ENCODE results near the gene FMO4. TPM values are rescaled to one million over a fixed set of nuclear protein-coding genes. Genes with fewer than 3 reads are reported as not detected.
"Not testable (repeated sequence)": the region's sequence is repeated elsewhere in the genome, so short reads cannot be mapped to it uniquely, and the experiment has no call there.

Gene FMO4
- total RNA-seq, 1 experiment from 2014 or later: 0.63 TPM

- Mint-ChIP-seq H3K36me3 (ENCODE audit: insufficient read depth, unreplicated experiment) (no peaks in the 10 kb centered on the region), H3K27ac (ENCODE audit: low read depth, unreplicated experiment) (no peak overlapping the region), H3K9me3 (ENCODE audit: unreplicated experiment) (no peaks in the 10 kb centered on the region), H3K4me3 (ENCODE audit: unreplicated experiment) (no peak overlapping the region), H3K4me1 (ENCODE audit: insufficient read depth, unreplicated experiment) (no peaks in the 10 kb centered on the region), H3K27me3 (ENCODE audit: insufficient read depth, unreplicated experiment) (no peaks in the 10 kb centered on the region)
- CTCF ChIA-PET: interaction anchor here (0.7 to 1.1 kb wide), 2 partner anchors 31 to 301 kb away, joined by 3 read pairs; no protein-coding TSS in a partner anchor
- no TSS peak for BruUV-seq (replicated peaks)
- POLR2A ChIA-PET: no interaction called here
- intact Hi-C loops (cut with micrococcal nuclease): no loop called here
- no peak for TF ChIP-seq CTCF (IDR thresholded peaks at IDR 0.05; ENCODE audit: unreplicated experiment)
- DNase-seq (ENCODE audit: unreplicated experiment): no peak
Measured at GRCh38 chr1:171381866-171382210, 67.9 kb downstream of the FMO4 start.

- no peak for TF ChIP-seq CTCF (IDR thresholded peaks at IDR 0.05; ENCODE audit: unreplicated experiment)
- ChIA-PET CTCF (interaction anchor here (0.7 to 1.2 kb wide), 3 partner anchors 8 to 100 kb away, joined by 3 to 4 read pairs (median 4); partner anchors contain the start of gene PRRC2C), POLR2A (interaction anchor here (0.6 kb wide), 2 partner anchors 150 to 317 kb away, joined by 3 to 5 read pairs; no protein-coding TSS in a partner anchor)
- no peaks in the 10 kb centered on the region for H3K27me3 Mint-ChIP-seq (ENCODE audit: insufficient read depth, unreplicated experiment)
- no peaks in the 10 kb centered on the region for H3K4me1 Mint-ChIP-seq (ENCODE audit: insufficient read depth, unreplicated experiment)
- intact Hi-C loops (cut with micrococcal nuclease): no loop called here
- H3K27ac Mint-ChIP-seq (ENCODE audit: low read depth, unreplicated experiment): no peak overlapping the region
- no peaks in the 10 kb centered on the region for H3K9me3 Mint-ChIP-seq (ENCODE audit: unreplicated experiment)
- BruUV-seq (replicated peaks): no TSS peak
- no peak overlapping the region for H3K4me3 Mint-ChIP-seq (ENCODE audit: unreplicated experiment)
- H3K36me3 Mint-ChIP-seq (ENCODE audit: insufficient read depth, unreplicated experiment): no peaks in the 10 kb centered on the region
- no peak for DNase-seq (ENCODE audit: unreplicated experiment)
Measured at GRCh38 chr1:171384496-171384895, 70.5 kb downstream of the FMO4 start.

GRCh38 chr1:171389171-171389570 lies 75.2 kb downstream of the FMO4 start:
- no peaks in the 10 kb centered on the region for H3K9me3 Mint-ChIP-seq (ENCODE audit: unreplicated experiment)
- no peaks in the 10 kb centered on the region for H3K36me3 Mint-ChIP-seq (ENCODE audit: insufficient read depth, unreplicated experiment)
- ChIA-PET POLR2A (interaction anchor here (0.5 to 1.1 kb wide), 4 partner anchors 10 to 432 kb away, joined by 3 to 4 read pairs (median 4); partner anchors contain the start of gene FMO4), CTCF (interaction anchor here (0.5 to 2.2 kb wide), 9 partner anchors 15 to 1539 kb away, joined by 3 to 13 read pairs (median 4); partner anchors contain the start of gene FMO4)
- no peak for DNase-seq (ENCODE audit: unreplicated experiment)
- H3K4me1 Mint-ChIP-seq (ENCODE audit: insufficient read depth, unreplicated experiment): no peaks in the 10 kb centered on the region
- no TSS peak for BruUV-seq (replicated peaks)
- no peak for TF ChIP-seq CTCF (IDR thresholded peaks at IDR 0.05; ENCODE audit: unreplicated experiment)
- no peak overlapping the region for H3K4me3 Mint-ChIP-seq (ENCODE audit: unreplicated experiment)
- no peak overlapping the region for H3K27ac Mint-ChIP-seq (ENCODE audit: low read depth, unreplicated experiment)
- intact Hi-C loops (cut with micrococcal nuclease): no loop called here
- H3K27me3 Mint-ChIP-seq (ENCODE audit: insufficient read depth, unreplicated experiment): no peaks in the 10 kb centered on the region

GRCh38 chr1:171390740-171391139 lies 76.8 kb downstream of the FMO4 start:
- H3K9me3 Mint-ChIP-seq (ENCODE audit: unreplicated experiment); H3K4me1 Mint-ChIP-seq (ENCODE audit: insufficient read depth, unreplicated experiment); H3K4me3 Mint-ChIP-seq (ENCODE audit: unreplicated experiment); intact Hi-C loops (cut with micrococcal nuclease); DNase-seq (ENCODE audit: unreplicated experiment); H3K36me3 Mint-ChIP-seq (ENCODE audit: insufficient read depth, unreplicated experiment); H3K27ac Mint-ChIP-seq (ENCODE audit: low read depth, unreplicated experiment); BruUV-seq (replicated peaks); H3K27me3 Mint-ChIP-seq (ENCODE audit: insufficient read depth, unreplicated experiment): not testable (repeated sequence)
- POLR2A ChIA-PET: interaction anchor here (0.7 kb wide), 1 partner anchor 16 kb away, joined by 3 read pairs; no protein-coding TSS in a partner anchor
- CTCF ChIA-PET: interaction anchor here (0.6 to 2.2 kb wide), 5 partner anchors 13 to 1842 kb away, joined by 3 to 13 read pairs (median 4); no protein-coding TSS in a partner anchor

Other genes with a start within 250 kb of the FMO4 start
- not detected in 2 replicates for gene FMO3, start 223.3 kb upstream of the FMO4 start, total RNA-seq (2022)
- not detected in 2 replicates for gene FMO2, start 128.9 kb upstream of the FMO4 start, total RNA-seq (2022)
- not detected in 2 replicates for gene FMO1, start 65.7 kb upstream of the FMO4 start, total RNA-seq (2022)
- 296 and 298 TPM in 2 replicates for gene PRRC2C, start 171.3 kb downstream of the FMO4 start, total RNA-seq (2022)

Measured in MCF 10A (cell line).